ENCODE measurements around the gene CXXC5.

CXXC5 gene

GRCh38 chr5:139651853-139652787, 4.0 kb downstream of the CXXC5 start:
- peak; percentile 80 for DNase-seq

GRCh38 chr5:139652788-139653241, 4.7 kb downstream of the CXXC5 start:
- DNase-seq, result no peak

GRCh38 chr5:139653616-139654015, 5.5 kb downstream of the CXXC5 start:
- DNase-seq, result no peak

- no peak for DNase-seq
These were observed 6.3 kb downstream of the CXXC5 start for GRCh38 chr5:139654464-139654863.

- no peak for DNase-seq
These were observed 6.8 kb downstream of the CXXC5 start for GRCh38 chr5:139654871-139655491.

GRCh38 chr5:139655727-139656271, 7.7 kb downstream of the CXXC5 start:
- no peak for DNase-seq

- peak; percentile 37 for DNase-seq
These were observed 9.5 kb downstream of the CXXC5 start for GRCh38 chr5:139657363-139658321.

GRCh38 chr5:139658501-139658927, 10.4 kb downstream of the CXXC5 start:
- DNase-seq, result peak; percentile 60

- DNase-seq, result peak; percentile 69
These were observed 10.9 kb downstream of the CXXC5 start for GRCh38 chr5:139658928-139659667.

- peak; percentile 70 for DNase-seq
These were observed 11.5 kb downstream of the CXXC5 start for GRCh38 chr5:139659695-139660101.

GRCh38 chr5:139660105-139660922, 12.2 kb downstream of the CXXC5 start:
- peak; percentile 87 for DNase-seq

GRCh38 chr5:139660923-139661814, 13.0 kb downstream of the CXXC5 start:
- no peak for DNase-seq

GRCh38 chr5:139662617-139663016, 14.5 kb downstream of the CXXC5 start:
- no peak for DNase-seq

GRCh38 chr5:139663207-139664085, 15.3 kb downstream of the CXXC5 start:
- DNase-seq, result no peak

GRCh38 chr5:139664086-139664693, 16.0 kb downstream of the CXXC5 start:
- no peak for DNase-seq

- no peak for DNase-seq
These were observed 16.7 kb downstream of the CXXC5 start for GRCh38 chr5:139664727-139665351.

GRCh38 chr5:139665626-139666025, 17.5 kb downstream of the CXXC5 start:
- DNase-seq, result no peak

GRCh38 chr5:139666551-139666950, 18.4 kb downstream of the CXXC5 start:
- DNase-seq, result no peak

Measured in DMS 273 treated with DMSO at 0.1 percent for 48 hours (cell line).